Right forelimb (tissue), 1 donor: ENCODE measurements around the gene GRK5.
A peak's percentile ranks its signal among the peaks of the same experiment; 100 is the strongest.

Experiments
- DNase-seq: peaks from one replicate; pipeline ENCODE4 v3.0.0-alpha.2; 2018

The GRK5 gene

DNA sequence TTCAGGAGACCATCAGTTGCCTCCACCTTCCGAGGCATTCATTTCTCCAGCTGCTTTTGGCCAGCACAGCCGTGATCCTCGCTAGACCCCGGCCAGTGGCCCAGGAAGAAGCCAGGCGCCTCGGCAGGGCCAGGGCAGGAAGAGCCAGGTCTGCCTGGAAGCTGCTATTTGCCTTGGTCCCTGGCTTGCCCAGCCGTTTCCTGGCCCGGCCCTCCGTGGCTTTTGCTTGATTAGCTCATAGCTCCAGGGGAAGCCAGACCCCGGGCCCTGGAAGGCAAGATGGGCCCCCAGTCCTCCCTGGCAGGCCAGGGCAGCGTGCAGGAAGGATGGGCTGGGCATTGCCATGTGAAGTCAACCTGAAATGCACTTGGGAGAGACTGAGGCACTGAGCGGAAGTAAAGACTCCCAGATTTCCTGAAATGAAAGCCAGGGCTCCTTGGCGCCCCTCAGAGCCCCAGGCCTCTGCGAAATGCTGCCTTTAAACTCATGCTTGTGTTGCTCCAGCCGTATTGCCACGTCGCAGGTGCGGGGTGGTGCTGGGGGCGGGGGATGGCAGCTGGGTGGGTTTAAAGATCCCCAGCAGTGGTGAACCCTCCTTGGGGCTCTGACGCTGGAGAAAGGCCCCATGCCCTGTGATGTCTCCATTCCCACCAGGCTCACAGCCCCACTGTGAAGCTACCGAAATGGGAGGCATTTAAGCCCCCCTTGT, 160.6 kb downstream of the GRK5 start:
- no peak for DNase-seq

DNA sequence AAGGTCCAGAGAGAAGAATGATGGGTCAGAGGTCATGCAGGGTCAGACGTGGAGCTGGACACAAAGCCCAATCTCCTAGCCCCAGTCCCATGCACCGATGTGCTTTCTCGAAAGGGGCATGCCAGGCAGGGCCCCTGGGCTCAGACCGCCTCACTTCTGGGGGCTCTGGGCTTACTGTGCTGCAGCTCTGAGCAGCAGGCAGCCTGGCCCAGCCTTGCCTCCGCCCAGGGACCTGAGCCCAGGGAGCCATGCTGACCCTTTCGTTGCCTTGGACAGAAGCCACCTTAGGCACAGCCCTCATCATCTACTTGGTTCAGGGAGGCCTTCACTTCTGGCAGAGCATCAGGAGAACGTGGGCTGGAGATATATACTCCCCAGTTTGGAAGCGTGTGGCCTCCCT, 161.2 kb downstream of the GRK5 start:
- no peak for DNase-seq

DNA sequence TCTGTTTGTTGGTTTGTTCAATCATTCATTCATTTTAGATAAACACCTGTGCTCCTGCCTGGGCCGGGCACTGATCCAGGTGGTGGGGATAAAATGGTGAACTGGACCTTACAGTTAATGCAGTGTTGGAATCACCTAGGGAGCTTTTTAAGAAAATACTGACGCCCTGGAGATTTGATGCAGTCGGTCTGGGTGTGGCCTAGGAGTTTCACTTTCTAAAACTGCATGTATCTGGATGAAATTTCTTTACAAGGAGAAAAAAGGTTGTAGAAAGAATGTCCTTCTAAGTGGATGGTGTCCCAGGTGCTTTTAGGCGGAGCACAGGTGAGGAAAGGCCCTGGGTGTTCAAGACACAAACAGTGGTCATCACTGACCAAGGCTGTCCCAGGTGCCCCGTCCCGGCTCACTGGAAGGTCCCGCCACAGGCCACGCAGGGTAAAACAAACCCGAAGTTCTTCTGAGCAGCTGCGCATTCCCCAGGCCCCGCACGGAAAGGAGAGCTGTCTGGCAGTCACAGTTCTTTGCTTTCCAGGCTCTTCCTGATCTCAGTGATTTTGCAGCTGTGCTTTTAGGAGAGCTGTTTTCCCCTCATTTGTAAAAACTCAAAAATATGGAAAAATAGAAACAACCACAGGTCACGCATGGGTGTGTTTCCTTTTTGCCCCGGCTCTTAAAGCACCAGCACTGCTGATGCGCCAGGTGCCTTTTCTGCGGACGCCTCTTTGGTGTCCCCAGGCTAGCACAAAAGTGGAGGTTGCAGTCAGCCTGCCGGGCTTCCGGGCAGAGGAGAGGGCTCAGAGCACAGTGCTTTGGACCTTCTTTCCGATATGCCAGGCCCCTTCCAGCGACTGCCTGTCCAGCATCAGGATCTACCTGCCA, 161.9 kb downstream of the GRK5 start:
- peak; percentile 67 for DNase-seq

DNA sequence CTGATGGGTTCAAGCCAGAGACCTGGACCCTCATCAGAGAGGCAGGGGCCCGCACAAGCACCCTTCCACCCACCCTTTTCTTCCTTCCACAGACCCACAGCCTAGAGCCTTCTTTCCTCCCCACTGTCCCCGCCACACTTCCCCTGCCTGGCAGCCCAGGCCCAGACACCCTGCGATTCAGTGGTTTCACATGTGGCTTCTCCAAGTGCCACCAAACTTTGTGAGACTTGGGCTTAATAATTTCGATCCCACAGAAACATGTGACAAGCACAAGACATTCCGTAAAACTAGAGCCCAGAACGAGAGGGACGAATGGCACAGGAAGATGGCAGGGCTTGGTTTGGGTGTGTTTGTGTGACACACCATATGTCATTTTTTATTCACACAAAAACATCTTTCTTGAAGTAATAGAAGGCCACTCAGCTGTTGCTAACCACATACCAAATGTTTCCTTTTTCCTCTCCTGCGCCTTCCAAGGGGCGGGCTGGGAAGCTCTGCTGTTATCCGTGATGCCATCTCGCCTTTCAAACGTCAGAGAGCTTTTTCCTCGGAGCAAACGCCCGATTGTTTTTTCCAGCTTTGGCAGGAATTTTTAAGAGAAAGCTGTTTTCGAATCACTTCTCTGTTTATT, 162.9 kb downstream of the GRK5 start:
- DNase-seq = peak; percentile 74

DNA sequence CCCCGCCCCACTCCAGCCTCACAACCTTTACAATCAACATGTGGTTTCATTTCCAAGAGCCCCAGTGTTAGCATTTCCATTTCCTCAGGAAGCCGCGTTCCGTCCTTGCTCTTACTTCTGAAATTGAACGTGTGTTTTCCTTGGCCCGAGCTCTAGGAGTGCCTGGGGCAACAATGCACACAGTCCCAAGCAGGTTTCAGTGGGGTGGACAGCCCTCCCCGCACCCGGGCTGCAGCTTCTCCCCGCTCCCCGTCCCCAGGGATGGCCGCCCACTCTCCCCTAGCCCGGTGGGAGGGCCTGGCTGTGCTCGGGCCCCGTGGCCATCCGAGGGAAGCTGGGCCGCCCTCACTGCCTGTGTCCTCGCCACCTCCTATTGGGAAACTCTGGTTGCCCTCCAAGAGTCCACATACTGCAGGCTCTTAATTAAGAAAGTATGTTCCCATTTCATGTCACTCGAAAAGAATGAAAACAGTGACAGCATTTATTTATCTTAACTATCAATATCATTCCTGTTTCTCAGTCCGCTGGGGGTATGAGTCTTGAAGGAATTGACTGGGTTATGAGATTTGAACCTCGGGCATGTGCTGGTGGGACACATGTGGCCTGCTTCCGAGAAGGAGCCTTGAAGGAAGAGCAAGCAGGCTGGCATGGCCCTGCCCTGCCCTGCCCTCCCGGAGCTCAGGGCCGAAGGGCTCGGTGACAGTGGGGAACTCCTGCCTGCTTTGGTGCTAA, 163.8 kb downstream of the GRK5 start:
- DNase-seq = no peak

DNA sequence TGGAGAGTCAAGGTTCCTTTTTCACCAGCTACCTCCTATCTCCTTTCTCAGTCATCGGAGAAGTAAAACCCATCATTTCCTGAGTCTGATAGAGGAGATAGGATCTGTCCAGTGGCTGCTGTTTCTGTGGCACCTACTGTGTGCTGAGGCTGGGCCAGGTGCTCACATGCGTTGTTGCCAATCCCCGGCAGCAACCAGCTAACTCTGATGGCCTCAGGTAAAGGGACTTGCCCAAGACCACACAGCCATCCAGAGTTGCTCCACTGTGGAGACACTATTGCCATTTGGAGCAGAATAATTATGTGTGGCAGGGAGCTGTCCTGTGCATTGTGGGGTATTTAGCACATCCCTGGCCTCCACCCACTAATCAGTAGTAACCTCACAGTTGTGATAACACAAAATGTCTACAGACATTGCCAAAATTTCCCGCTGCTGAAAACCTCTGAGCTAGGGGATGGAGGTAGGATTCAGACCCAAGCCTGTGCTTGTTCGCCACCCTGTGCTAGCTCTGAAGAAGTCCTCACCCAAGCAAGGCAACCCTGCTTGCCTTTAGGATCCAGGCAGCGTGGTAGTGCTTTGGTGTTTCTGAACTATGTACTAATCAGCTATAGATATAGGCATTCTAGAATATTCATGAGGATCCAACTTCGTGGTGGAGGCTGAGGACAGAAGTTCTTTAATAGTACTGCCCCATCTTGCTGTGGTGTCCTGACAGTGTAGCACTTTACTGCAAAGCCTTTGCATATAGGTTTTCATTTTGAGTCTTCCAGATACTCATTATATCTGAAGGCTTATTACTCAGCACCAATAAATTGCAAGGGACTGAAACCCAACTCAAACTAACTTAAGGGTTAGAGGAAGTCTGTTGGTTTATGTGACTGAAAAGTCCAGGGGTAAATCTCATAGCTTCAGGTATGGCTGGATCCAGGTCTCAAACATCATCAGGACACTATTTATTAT, 164.6 kb downstream of the GRK5 start:
- no peak for DNase-seq

DNA sequence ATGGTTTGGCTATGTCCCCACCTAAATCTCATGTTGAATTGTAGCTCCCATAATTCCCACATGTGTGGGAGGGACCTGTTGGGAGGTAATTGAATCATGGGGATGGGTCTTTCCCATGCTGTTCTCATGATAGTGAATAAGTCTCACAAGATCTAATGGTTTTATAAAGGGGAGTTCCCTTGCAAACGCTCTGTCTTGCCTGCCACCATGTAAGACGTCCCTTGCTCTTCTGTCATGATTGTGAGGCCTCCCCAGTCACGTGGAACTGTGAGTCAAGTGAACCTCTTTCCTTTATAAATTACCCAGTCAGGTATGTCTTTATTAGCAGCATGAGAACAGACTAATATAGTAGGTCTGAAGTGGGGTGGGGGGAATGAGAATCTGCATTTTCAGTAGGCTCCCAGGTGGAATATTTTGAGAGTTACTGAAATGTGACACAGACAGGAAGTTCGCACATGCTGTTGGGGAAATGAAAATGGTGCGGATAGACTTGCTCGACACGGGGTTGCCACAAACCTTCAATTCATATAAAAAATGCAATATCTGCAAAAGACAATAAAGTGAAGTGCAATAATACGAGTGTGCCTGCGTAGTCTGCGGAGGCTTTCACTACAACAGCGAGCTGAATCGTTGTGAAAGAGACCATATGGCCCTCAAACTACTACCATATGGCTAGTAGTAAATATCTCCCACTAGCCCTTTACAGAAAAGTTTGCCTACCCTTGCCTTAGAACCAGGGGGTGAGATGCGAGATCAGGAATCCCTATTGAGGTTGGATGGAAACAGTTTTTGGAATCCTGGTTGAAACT, 166.1 kb downstream of the GRK5 start:
- no peak for DNase-seq

DNA sequence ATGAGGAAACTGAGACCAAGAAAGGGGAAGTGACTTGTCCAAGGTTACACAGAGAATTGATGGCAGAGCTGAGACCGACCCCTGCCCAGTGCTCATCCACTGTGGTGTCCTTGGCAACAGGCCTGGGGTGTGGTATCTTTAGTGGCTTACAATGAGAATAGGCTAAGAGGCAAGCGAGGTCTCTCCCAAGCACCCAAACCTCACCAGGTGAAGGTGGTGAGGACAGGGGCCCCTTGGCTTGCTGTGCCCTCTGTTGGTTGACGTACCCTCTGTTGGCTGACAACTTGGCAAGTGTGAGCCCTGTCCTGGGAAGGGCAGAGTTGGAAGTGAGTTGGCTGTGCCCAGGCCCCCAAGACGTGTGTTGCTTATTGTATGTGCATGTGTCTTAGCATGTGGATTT, 166.9 kb downstream of the GRK5 start:
- no peak for DNase-seq

DNA sequence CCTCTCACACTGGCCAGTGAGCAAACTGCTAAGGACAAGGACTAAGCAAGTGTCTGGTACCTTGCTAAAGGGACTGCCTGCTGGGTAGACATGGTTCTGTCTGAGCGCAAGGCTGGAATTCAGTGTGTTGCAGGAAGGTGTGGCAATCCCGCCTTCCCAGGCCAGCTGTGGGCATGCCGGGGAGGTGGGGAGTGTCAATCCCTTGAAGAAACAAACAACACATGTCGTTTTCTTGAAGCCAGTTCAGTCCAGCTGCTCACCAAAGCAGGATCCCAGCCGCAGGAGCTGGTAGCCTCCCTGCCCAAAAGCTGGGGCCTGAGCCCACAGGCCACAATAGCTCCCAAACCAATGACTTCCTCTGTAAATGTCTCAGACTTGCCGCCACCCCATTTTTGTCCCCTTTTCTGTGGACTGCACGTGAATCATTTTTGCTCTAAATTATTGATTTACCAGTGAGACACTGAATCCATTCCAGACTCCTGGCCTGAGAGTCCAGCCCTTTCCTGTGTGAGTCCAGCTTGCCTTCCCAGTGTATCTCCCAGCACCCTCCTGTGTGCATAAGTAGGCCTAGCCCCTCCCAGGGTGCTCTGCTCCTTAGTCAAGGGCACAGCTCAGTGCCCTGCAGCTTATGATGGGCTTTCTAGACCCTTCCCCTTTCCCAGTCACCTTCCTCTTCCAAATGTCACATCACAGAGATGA, 168.4 kb downstream of the GRK5 start:
- DNase-seq = no peak

DNA sequence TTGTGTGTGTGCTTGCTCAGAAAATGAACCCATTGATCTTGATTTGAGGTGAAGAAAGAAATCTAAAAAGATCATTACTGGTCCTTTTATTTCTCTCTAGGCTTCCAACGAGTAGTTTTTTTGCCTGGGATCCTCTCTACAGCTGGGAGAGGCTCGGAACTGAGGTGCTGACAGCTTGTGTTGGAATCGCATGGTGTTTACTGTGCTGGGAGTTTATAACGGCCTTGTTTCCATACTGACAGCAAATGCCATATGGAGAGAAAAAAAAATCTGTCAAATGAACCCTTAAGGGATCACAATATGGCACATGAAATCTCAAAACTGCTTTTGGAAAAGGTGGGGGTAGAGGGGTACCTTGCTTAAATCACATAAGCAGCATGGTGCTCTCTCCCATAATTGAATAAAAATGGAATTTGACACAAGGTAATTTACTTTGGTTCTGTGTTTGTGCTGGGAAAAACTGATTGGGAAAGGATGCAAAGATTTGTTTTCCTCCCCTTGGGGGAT, 170.1 kb downstream of the GRK5 start:
- no peak for DNase-seq

DNA sequence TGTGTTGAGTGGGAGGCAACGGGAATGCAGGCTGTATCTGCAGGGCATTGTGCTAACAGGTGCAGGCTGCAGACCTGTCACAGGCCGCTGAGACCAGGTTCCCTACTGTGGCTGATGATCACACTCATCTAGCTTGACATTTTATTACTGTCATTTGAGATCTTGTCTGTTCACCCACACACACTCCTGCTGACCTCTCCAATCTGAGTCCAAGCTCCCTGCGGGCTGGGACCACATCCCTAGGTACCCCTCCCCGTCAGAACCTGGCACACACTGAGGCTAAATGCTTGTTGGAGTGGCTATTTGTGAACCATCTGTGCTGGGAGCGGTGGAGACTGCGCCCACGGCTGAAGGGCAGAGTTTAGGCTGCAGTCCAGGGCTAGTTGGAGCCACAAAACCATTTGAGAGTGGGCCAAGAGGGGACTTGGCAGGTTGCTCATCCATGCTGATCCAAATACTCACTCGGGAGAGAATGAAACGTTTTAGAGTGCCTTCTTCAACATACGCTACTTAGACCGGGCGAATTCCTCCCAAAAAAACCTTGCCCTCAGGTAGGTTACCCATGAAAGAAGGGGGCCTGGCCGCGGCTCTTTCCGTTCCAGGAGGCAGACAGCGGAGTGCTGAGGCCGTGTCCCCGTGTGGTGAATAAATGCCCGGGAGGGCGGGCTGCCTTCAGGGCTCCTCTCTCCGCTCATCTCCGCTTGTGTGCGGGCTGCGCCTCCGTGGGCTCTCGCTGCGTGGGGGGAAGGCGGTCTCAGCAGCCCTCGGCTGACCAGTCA, 170.8 kb downstream of the GRK5 start:
- DNase-seq = no peak

DNA sequence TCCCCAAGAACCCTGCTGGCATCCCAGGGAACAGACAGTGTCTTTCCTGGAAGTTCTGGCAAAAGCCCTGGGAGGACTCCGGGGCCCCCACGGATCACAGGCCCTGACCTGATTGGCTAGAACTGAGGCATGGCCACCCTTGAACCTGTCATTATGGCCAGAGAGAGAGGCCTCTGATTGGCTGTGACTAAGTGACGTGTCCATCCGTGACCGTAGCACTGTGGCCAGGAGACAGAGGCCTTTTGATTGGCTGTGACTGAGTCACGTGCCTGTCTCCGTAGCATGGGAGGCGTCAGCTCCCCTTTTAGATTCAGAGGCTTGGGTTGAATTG, 171.3 kb downstream of the GRK5 start:
- no peak for DNase-seq

DNA sequence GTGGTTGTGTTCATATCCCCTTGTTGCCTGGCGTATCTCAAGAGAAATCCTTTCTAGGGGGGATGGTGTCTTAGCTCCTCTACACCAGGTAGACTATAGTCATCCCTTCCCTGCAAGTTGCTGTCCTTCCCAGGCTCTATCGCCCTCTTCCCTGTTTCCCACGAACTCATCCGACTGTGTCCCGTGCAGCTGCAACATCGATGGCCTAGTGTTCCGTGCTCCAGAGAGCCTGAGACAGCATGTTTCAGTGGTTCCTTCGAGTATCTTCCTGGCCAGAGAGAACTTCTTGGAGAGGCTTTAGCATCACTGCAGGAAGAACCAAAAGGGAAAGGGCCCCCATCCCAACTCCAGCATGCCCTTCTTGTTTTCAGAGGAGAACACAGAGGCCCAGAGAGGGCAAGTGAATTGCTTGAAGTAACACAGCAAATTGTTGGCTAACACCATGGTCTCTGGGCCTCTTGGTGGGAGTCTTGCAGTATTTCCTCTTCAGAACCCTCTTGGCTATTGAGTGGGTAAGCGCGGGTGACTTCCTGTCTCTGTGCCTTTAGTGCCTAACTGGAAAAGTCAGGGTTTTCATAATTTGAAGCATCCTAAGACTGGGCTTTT, 172.2 kb downstream of the GRK5 start:
- no peak for DNase-seq

DNA sequence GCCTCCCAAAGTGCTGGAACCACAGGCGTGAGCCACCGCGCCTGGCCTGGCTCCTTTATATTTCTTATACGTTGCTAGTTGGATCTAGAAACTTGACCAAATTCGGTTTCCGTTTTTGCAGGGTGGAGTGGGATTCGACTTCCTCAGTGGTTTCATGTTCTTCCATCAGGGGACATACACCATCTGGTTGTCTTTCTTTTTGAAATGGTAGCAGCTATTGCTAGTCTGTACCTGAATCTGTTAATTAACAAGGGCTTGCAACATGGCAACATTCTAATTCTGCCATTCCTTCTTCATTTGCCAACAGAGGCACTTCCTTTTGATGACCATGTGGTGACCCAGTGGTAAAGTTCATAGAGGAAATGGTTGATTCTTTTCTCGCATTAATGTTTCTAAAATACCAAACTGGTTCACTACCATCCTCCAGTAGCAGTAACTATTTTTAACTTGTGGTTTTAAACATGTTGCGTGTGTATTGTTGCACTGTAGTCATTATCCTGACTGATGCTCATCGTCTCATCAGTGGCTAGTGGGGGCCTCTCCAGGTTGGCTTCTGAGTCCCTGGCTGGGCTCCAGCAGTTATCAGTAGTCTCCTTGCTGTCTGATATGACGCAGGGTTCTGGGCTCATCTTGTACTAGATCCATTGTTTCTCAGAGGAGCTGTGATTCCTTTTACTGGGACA, 175.9 kb downstream of the GRK5 start:
- DNase-seq = no peak

DNA sequence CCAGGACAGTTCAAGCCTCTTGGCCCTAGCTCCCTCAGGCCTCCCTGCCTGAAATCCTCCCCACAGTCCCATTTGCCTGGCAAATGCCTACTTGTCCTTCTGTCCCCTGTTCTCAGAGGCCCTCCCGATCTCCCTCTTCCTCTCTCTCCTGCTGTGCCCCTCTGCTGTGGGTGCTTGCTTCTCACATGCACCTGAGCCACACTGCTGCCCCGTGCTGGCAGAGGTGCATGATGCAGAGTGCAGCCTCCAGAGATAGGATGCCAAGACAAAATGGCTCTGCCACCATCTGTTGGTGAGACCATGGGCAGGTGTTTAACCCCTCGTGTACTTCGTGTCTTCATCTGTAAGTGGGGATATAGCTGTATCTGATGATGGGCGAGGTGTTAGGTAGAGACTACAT, 176.8 kb downstream of the GRK5 start:
- DNase-seq = no peak

DNA sequence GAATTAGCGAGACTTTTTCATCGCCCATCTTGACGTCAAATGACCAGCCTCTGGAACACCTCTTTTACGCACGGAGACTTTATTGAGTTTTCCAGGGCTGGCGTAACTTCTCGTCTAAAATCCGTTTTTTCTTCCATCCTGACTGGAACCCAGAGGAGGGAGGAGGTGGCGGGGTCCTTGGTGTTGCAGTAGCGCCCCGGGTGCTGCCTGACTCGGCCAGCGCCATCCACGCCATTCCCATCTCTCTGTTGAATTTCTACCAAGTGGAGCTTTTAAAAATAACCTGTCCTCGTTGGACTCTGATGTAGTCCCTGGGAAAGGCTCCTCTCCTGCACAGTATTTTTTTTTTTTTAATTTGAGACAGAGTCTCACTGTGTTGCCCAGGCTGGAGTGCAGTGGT, 179.3 kb downstream of the GRK5 start:
- DNase-seq = no peak

DNA sequence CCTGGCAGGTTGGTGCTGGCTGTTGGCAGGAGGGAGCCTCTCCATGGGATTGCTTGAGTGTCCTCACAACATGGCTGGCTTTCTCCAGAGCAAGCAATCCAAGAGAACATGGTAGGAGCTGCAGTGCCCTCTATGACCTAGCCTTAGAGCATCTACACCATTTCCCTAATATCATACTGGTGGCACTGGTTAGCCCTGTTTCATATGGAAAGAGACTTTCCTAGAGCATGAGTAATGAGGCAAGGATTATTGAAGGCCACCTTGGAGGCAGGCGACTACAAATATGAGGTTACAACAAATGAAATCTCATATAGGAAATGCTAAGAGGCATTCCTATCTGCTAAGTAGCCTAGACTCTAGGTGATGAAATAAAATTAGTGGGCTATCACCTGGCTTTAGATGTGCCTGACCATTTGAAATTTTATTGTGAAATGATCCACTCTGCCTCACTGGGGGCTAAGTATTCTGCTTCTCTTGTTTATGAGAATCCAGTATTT, 181.5 kb downstream of the GRK5 start:
- DNase-seq = no peak
